ENCODE data around the gene SLC25A21.
"Not testable (repeated sequence)": the region's sequence is repeated elsewhere in the genome, so short reads cannot be mapped to it uniquely, and the experiment has no call there.

The SLC25A21 gene

DNA sequence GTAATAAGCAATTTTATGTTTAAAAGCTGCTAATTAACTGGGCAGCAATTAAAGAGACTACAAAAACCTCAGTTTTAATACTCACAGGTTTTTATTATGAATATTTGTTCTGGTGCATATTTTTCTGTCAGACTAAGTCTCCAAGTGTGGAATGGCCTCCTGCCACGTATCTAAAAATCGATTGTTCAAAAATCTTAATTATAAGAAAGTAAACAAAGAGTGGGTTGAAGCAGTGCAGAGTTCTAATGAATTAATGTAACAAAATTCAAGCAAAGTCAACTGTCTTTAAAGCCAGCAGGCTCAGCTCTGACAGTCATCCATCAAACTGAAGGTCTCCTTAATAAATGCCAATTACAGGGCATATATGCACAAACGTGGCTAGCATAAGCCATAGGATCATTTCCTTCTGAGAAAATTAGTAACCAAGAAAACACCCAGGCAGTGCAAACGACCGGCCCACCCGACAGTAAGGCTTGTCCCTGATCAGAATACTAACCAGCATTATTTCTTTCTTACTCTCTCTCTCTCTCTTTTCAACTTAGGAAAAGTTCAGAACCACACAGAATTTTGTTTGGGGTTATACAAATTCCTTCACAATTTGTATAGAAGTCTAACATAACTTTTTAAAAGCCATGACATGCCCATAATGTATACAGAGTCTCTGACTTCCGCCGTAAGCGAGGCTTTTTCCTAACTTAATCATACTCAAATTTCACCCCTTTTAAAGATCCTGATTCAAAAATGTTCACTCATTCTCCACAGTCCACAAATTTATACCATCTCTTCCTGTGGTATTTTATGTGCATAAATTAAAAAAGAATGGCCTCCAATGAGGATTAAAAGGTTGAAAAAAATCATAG is 83.8 kb downstream of the SLC25A21 start:
- DNase-seq (ENCODE audit: low read depth), result no peak

DNA sequence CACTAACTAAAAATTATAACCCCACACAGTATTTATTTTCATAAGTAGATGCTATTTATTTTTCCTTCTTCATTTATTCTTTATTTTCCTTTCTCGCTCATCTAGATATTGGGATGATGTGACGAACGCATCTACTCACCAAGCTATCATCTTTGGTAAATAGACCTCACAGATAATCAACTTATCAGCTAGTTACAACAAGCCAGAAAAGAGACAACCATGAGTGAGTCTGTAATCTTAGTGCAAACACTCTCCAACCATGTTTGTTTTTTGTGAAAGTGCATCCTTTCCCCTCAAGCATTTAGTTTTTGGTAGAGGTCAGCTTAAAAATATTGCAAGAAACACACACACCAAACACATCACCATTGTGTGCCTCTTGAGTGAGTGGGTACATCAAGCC is 84.9 kb downstream of the SLC25A21 start:
- no peak for DNase-seq (ENCODE audit: low read depth)

DNA sequence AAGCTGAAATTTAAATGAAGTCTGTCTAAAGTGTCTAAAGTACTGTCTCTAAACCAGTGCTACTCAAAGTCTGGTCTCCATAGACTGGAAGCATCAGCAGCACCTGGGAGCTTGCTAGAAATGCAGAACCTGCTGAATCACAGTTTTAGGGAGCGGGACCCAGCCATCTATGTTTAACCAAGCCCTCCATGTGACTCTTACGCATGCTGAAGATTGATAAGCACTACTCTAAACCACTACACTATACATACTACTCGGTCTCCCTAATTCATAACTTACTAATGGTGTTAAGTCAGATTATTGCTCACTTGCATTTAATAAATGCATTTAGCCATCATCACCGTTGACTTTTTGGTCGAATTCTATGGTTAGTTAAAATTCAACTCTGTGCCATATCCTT is 88.8 kb downstream of the SLC25A21 start:
- DNase-seq (ENCODE audit: low read depth), result no peak

DNA sequence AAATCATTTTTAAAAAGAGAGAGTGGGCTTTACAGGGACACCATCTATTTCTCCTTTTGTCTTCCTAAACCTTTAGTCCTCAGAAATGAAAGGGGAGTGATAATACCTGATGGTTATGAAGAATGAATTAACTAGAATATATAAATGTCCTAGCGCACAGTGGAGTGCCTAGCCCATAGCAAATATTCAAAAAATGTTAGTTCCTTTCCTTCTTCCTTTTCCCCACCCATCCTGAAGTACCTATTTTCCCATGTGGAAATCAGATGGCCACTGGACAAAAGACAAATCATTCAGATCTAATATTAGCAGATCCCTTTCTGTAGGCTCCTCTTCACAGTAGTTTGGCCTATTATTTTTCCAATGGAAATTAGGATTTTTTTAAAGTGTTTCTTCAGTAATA is 90.0 kb downstream of the SLC25A21 start:
- no peak for DNase-seq (ENCODE audit: low read depth)

- DNase-seq (ENCODE audit: low read depth), result no peak
Measured at GRCh38 chr14:37081856-37082255, 90.5 kb downstream of the SLC25A21 start.

DNA sequence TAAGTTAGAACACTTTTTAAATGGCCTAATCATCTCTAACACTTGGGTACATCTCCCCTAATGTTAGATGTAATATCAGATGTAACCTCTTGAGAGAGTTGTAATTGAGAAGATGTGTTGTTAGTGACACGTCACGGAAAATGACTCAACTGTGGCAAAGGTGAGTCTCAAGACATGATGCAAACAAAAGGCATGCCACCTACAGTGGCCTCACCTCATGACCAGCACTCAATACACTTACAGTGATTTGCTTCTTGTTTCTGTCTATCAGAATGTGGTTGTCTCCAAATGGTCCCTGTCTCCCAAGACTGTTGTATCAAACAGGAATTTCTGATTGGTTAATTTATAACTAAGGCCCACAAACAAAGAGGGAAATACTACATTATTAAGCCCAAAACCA is 91.2 kb downstream of the SLC25A21 start:
- DNase-seq (ENCODE audit: low read depth), result no peak

GRCh38 chr14:37078131-37078530 is 94.3 kb downstream of the SLC25A21 start:
- DNase-seq (ENCODE audit: low read depth), result no peak

GRCh38 chr14:37074320-37074719 is 98.1 kb downstream of the SLC25A21 start:
- DNase-seq (ENCODE audit: low read depth), result not testable (repeated sequence)

- no peak for DNase-seq (ENCODE audit: low read depth)
Measured at GRCh38 chr14:37063467-37064240, 108.8 kb downstream of the SLC25A21 start.

DNA sequence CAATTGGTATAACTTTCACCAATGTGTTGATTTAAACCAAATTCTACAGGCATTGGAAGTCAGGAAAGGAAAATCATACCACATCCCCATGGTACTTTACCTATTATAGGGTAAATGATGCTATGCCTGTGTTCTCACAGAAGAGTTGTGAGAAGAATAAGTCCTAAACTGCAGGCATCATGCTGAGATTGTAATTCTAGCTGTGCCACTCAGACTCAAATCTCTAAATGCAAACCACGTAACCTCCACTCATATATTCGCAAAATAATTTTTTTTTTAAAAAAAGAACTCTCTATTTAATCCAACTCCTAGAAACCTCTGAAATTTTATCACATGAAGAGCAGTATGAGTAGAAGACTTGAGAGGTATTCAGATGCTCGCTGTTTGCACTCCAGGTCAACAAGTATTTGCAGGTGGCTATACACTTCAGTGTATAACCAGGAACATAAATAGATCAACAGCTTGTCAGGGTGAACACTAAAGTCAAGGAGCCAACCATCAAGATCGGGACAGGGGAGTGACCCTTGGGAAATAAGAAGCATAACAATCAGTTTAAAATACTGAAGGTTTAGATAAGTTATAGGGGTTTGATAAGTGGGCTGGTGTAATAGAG is 110.1 kb downstream of the SLC25A21 start:
- DNase-seq (ENCODE audit: low read depth), result no peak

GRCh38 chr14:37061697-37062096 is 110.7 kb downstream of the SLC25A21 start:
- DNase-seq (ENCODE audit: low read depth), result no peak

- no peak for DNase-seq (ENCODE audit: low read depth)
Measured at GRCh38 chr14:37060496-37061260, 111.7 kb downstream of the SLC25A21 start.

GRCh38 chr14:37057776-37058175 is 114.6 kb downstream of the SLC25A21 start:
- DNase-seq (ENCODE audit: low read depth), result no peak

- no peak for DNase-seq (ENCODE audit: low read depth)
Measured at GRCh38 chr14:37056473-37056872, 115.9 kb downstream of the SLC25A21 start.

- no peak for DNase-seq (ENCODE audit: low read depth)
Measured at GRCh38 chr14:37054869-37055268, 117.5 kb downstream of the SLC25A21 start.

DNA sequence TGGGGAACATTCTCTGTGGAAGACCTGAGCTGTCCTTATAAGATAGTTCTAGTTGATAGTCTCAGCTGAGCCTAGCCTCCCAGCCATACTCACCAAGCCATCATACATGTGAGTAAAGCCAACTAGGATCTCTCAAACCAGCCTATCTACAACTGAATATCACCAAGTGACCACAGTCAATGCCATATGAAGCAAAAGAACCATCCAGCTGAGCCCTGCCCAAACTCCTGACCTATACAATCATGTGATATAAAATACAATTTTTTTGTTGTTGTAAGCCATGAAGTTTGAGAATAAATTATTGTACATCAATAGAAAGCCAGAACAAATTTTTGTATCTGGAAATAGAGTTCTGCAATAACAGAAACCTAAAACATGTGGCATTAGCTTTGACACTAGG is 118.3 kb downstream of the SLC25A21 start:
- no peak for DNase-seq (ENCODE audit: low read depth)

DNA sequence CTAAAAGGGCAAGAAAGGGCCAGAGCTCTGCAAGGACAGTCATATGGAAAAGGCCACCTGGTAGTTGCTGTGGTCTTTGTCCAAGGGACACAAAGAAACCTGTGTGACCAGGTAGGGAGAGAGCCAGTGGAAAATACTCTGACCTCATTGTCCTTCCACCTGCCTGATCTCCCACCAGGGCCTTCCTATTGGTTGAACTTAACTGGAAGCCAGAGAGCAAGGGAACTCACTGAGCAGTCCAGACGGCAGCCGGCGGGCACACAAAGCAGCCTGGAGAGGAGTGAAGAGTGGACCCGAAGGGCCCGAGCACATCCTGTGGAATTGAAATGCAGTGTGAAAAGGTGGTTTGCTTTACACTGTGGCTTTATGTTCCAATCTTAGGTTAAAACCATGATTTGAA is 120.7 kb downstream of the SLC25A21 start:
- DNase-seq (ENCODE audit: low read depth), result no peak

DNA sequence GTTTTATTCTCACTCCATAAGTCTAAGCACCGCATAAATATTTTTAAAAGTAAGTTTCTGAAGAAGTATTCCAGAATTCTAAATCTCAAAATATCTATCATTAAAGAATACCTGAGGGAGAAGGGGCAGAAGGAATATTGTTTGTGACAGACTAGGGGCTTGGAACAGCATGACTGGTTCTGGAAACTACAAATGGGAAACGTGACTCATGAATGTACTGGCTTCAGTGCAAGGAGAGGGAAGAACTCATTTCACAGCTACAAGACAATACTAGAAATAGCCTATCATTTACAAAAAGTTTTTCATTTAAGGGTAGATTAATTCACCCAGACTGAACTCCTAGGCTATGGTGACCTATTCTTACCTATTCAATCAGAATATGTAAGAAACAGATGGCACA is 121.3 kb downstream of the SLC25A21 start:
- no peak for DNase-seq (ENCODE audit: low read depth)

- DNase-seq (ENCODE audit: low read depth), result no peak
Measured at GRCh38 chr14:37048666-37049071, 123.7 kb downstream of the SLC25A21 start.

- DNase-seq (ENCODE audit: low read depth), result no peak
Measured at GRCh38 chr14:37047996-37048395, 124.4 kb downstream of the SLC25A21 start.

- no peak for DNase-seq (ENCODE audit: low read depth)
Measured at GRCh38 chr14:37047226-37047625, 125.2 kb downstream of the SLC25A21 start.

DNA sequence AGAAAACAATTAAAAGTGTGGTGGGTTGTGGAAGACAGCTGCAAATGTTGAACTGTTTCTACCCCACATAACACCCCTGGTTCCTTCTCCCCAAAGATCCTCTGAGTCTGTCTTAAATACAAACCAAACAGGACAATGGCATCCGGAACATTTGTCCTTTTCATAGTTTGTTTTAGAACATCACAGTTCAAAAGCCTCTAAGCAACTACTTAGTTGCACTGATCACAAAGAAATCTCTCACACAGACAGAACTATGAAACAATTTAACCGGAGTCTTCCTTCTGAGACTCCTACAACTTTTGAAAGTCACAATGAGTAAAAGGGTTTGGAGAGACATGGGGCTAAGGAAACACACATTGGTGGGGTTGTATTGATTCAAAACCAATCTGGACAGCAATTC is 125.6 kb downstream of the SLC25A21 start:
- DNase-seq (ENCODE audit: low read depth), result no peak
